PFSK-1 (cell line): ENCODE results near the gene TM4SF1.

Experiments used
- FOXP2 ChIP-seq: optimal IDR thresholded peaks from 2 replicates; pipeline ENCODE3; 2011; ENCODE audit warnings: borderline replicate concordance, control low read depth, inconsistent platforms; ENCODE audit not compliant: insufficient read depth; ENCODE audit errors: extremely low read length, extremely low read depth
- POLR2AphosphoS5 ChIP-seq: IDR thresholded peaks from 2 replicates; pipeline ENCODE4 v1.6.1; 2012; ENCODE audit warnings: low read depth, mild to moderate bottlenecking, control low read depth, low read length, moderate library complexity
- REST ChIP-seq, 2 experiments: IDR thresholded peaks; 2 replicates each; pipeline versions ENCODE4 v1.6.1 to v1.8.0; 2011 to 2012; ENCODE audit warnings: low read depth in 2 of 2, low read length in 2 of 2, control low read depth in 1 of 2, inconsistent platforms in 1 of 2, mild to moderate bottlenecking in 1 of 2, moderate library complexity in 1 of 2; ENCODE audit not compliant: insufficient read depth in 1 of 2
- SIN3A ChIP-seq: IDR thresholded peaks from 2 replicates; pipeline ENCODE4 v1.6.1; 2012; ENCODE audit warnings: mild to moderate bottlenecking, low read length, moderate library complexity, borderline replicate concordance; ENCODE audit not compliant: insufficient read depth
- TAF1 ChIP-seq: IDR thresholded peaks from 2 replicates; pipeline ENCODE4 v1.6.1; 2012; ENCODE audit warnings: low read length, control low read depth, borderline replicate concordance; ENCODE audit not compliant: insufficient read depth

The TM4SF1 gene

GRCh38 chr3:149352556-149352955 lies 24.9 kb downstream of the TM4SF1 start:
- TF ChIP-seq POLR2AphosphoS5 (no peak), SIN3A (no peak), FOXP2 (no peak), TAF1 (no peak), REST (IDR thresholded peaks at IDR 0.05; ENCODE audit: insufficient read depth in 1 of 2, low read depth in 2 of 2, low read length in 2 of 2) (no peak)

GRCh38 chr3:149343951-149344350 lies 33.5 kb downstream of the TM4SF1 start:
- TF ChIP-seq REST (IDR thresholded peaks at IDR 0.05; ENCODE audit: insufficient read depth in 1 of 2, low read depth in 2 of 2, low read length in 2 of 2), result no peak
- no peak for TF ChIP-seq SIN3A
- TF ChIP-seq TAF1, result no peak
- no peak for TF ChIP-seq FOXP2
- TF ChIP-seq POLR2AphosphoS5, result no peak

DNA sequence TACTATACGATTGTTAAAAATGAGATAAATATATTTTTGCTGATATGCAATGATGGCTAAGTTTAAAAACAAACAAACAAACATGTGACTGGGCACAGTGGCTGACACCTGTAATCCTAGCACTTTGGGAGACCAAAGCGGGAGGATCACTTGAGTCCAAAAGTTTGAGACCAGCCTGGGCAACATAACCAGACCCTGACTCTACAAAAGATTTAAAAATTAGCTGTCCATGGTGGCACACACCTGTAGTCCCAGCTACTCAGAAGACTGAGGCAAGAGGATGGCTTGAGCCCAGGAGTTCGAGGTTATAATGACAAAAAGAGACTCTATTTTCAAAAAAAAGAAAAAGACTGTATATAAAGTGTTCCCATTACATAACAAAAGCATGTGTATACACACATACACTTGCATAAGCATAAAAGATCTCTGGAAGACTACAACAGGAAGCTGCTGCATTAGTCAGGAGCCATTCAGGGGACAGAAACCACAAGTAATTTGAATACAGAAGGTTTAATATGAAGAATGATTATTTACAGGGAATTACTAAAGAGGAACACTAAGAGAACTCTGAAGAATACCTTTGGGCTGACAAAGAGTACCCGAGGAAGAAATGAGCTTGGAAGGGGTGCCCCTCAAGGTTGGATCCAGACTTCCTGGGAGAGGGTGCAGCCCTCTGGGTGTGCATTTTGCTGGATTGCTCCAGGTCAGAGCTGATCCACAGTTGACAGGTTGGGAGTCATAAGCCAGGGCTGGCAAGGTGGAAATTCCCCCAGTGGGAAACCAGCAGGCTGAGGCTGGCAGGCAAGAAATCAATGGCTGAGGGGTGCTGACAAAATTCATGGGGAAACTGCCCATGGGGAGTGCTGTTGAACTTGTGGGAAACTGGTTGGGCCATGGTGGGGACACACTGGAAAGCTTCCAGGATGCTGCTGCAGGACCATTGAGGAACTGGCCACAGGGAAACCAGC lies 34.8 kb downstream of the TM4SF1 start:
- TF ChIP-seq REST (IDR thresholded peaks at IDR 0.05; ENCODE audit: insufficient read depth in 1 of 2, low read depth in 2 of 2, low read length in 2 of 2), result peak in 1 of 2 experiments; percentile 67; a peak in 1 of 4 replicates
- TF ChIP-seq TAF1, result no peak

DNA sequence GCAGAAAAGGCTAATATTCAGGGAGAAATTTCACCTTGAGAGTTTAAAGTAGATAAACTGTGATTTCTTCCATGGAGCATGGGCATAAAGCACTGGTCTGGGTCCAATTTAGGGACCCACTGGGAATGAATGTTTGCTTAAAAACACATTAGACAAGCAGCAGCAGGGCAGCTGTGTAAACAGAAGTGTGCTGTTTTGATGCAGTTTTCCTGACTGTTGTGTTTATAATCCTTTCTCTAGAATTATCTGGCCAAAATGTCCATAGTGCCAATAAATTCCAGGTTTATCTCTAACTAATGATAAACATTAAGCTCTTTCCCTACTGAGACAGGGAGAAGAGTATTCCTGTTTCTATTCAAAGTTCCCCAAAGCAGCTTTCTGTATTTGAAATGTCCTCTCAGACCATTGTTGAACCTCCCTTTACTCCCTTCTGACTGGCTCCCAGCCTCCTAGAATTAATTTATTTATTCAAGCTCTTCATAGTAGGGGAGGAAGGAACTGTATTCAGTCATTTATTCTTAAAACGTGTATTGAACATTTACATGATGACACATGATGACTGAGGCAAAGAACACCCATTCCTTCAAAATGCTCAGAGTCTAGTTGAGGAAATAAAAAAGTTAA lies 37.0 kb downstream of the TM4SF1 start:
- TF ChIP-seq REST (IDR thresholded peaks at IDR 0.05; ENCODE audit: insufficient read depth in 1 of 2, low read depth in 2 of 2, low read length in 2 of 2) (no peak), TAF1 (no peak), POLR2AphosphoS5 (no peak), FOXP2 (no peak), SIN3A (no peak)

- no peak for TF ChIP-seq POLR2AphosphoS5
- no peak for TF ChIP-seq TAF1
- peak in 1 of 2 experiments; percentile 32; a peak in 1 of 4 replicates for TF ChIP-seq REST (IDR thresholded peaks at IDR 0.05; ENCODE audit: insufficient read depth in 1 of 2, low read depth in 2 of 2, low read length in 2 of 2)
- TF ChIP-seq SIN3A, result peak; percentile 32; the same call in 1 of the 2 replicates
- TF ChIP-seq FOXP2, result peak; percentile 68
Observed at GRCh38 chr3:149339931-149340309, 37.5 kb downstream of the TM4SF1 start.
